Iris pigment epithelial cell (primary cell): Measurements from ENCODE around the gene TSTD2.
"Not testable (repeated sequence)": the region's sequence is repeated elsewhere in the genome, so short reads cannot be mapped to it uniquely, and the experiment has no call there.

Experiments used
- DNase-seq: peaks from one replicate; pipeline ENCODE4 v3.0.0-alpha.2; 2011; ENCODE audit warnings: low read depth

TSTD2 gene

GRCh38 chr9:97630591-97630990 is 2.6 kb downstream of the TSTD2 start:
- no peak for DNase-seq

DNA sequence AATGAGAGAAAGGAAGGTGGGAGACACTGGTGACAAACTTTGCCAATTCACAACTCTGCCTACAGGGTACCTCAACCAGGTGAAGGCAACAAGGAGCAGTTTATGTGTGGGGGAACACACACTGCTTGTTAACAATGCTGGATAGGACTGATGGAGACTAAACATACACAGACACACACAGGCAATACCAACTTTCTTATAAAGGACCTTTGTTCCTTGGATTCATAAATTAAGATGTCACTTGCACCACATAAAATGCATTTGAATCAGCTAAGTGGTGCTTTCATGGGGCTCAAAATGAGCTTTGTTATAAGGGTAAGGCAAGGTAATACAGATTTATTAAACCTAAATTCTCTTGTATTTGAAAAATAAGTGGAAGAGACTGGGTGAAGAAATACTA is 4.0 kb downstream of the TSTD2 start:
- DNase-seq: no peak

GRCh38 chr9:97628668-97629067 is 4.5 kb downstream of the TSTD2 start:
- DNase-seq: no peak

- peak; percentile 37 for DNase-seq
Measured at GRCh38 chr9:97627624-97628023, 5.5 kb downstream of the TSTD2 start.

GRCh38 chr9:97625620-97626019 is 7.5 kb downstream of the TSTD2 start:
- no peak for DNase-seq

DNA sequence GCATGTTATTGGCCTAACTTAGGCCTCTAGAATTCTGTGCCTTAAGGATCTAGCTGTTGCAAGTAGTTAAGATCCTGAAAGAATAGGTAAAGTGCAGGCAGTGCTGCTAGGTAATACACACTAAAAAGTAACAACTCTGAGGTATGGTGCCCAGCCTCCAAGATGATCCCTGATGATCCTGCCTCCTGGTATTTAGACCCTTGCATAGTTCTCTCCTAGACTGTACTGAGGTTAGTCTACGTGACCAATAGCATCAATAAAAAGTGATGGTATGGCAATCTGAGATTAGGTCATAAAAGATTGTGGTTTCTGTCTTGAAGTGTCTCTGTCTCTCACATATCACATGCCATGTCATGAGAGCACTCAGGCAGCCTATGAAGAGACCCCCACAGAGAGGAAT is 9.2 kb downstream of the TSTD2 start:
- DNase-seq: no peak

DNA sequence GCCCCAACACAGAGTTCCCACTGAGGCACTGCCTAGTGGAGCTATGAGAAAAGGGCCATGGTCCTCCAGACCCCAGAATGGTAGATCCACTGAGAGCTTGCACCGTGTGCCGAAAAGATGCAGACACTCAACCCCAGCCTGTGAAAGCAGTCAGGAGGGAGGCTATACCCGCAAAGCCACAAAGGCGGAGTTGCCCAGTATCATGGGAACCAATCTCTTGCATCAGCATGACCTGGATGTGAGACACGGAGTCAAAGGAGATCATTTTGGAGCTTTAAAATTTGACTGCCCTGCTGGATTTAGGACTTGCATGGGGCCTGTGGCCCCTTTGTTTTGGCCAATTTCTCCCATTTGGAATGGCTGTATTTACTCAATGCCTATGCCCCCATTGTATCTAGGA is 10.7 kb downstream of the TSTD2 start:
- DNase-seq: not testable (repeated sequence)

DNA sequence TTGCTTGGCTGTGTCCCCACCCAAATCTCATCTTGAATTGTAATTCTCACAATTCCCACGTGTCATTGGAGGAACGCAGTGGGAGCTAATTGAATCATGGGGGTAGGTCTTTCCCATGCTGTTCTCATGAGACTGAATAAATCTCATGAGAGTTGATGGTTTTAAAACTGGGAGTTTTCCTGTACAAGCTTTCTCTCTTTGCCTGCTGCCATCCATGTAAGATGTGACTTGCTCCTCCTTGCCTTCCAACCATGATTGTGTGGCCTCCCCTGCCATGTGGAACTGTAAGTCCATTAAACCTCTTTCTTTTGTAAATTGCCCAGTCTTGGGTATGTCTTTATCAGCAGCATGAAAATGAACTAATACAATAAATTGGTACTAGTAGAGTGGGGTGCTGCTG is 13.1 kb downstream of the TSTD2 start:
- DNase-seq: not testable (repeated sequence)

- no peak for DNase-seq
Measured at GRCh38 chr9:97617939-97618416, 15.2 kb downstream of the TSTD2 start.

DNA sequence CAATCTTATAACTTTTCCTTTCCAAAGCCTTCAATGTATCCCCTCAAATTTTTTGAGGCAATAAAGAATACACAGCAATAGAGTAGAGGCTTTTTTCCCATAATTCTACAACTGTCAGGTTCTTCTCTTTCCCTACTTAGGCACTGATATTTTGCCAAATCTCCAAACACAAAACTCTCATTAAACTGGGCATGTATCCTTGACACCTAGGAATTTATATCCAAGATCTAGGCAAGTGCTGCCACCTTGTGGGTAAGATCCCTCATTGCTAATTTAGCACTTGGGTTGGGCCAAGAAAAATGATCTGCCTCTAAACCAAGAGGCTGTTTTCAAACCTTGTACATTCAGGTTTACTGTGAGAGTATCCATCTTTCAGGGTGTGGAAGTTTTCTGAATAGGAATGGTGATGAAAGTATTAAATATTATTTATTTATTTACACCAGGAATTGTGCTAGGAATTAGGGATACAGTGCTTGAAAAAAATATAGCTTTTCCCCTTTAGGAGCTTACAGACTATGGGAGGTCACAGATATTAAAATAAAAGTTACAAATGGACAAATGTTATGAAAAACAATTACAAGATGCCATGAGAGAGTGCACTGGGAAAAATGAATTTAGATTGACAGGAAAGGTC is 17.6 kb downstream of the TSTD2 start:
- peak; percentile 59 for DNase-seq

- DNase-seq: no peak
Measured at GRCh38 chr9:97604901-97605645, 28.1 kb downstream of the TSTD2 start.

DNA sequence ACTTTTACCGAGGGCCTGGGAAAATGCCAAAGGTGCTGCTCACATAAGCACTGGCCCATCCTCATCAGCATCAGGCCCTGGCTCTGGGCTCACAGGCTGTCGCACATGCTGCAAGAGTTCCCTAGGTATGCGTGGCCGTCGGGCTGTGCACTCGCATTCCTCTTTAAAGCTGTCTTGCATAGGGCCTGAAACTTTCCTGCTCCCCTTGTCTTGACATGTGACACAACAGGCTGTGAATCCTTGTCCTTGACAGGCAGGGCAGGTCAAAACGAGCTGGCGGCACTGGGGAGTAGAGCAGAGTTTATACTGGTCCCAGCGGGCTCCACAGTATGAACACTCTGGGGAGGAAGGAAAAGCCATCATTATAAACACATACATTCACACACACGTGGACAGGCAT is 30.7 kb downstream of the TSTD2 start:
- no peak for DNase-seq

DNA sequence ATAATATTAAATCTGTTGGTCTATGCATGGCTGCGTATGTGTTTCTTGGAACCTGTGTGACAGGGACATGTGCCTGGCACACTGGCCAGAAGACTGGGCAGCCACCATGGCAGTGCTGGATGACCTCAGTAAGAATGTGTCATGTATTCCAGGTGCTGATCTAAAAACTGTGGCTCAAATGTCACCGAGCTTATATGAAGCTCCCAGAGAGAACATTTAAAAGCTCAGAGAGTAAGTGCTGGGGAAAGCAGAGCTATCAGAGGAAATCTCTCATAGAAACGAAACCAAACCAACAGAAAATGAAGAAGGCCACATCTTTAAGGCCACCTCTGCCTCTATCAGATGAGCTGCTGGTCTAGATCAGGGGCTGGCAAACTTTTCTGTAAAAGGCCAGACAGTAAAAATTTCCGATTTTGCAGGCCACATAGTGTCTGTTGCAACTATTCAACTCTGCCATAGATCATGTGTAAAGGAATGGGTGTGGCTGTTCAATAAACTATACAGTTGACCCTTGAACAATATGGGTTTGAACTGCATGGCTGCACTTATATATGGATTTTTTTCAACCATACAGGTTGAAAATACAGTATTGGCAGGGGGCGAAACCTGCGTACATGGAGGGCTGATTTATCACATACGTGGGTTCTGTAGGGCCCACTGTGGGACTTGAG is 31.8 kb downstream of the TSTD2 start:
- DNase-seq: no peak

GRCh38 chr9:97600531-97601227 is 32.5 kb downstream of the TSTD2 start:
- no peak for DNase-seq

GRCh38 chr9:97599314-97599846 is 33.8 kb downstream of the TSTD2 start:
- no peak for DNase-seq

DNA sequence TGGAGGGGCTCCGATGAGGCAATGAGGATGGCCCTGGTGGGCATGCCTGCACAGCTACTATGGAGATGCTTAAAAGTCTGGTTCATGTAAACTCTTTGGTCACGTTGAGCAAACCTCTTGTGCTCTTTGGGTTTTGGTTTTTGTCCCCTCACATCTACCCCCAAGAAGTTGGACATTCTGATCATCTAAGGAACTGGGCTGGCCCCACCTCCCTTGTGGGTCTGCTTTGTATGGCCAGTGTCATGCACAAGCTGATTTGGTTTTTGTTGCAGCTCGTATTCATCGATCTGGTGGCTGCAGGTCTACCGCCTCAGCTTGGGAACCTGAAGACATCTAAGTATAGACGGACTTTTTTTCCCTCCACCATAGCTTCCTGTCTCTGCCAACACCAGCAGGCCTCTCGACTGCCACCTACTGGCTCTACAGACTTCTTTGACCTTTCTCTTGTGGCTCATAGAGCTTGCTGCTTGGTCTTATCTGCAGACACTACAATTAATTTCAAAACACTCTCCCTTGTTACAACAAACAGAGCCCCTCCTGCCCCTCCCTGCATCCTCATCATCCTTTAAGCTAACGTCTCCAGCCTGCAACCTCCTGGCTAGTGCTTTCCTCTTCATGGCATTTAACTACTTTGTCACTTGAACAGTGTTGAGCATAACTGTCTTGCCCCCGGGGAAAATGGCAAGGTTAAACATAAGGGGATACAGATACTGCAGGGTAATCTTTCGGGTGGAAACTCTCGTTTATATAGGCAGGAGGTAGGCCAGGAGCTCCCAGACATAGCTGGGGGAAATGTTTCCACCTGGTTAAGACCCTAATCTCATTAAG is 34.5 kb downstream of the TSTD2 start:
- peak; percentile 82 for DNase-seq

DNA sequence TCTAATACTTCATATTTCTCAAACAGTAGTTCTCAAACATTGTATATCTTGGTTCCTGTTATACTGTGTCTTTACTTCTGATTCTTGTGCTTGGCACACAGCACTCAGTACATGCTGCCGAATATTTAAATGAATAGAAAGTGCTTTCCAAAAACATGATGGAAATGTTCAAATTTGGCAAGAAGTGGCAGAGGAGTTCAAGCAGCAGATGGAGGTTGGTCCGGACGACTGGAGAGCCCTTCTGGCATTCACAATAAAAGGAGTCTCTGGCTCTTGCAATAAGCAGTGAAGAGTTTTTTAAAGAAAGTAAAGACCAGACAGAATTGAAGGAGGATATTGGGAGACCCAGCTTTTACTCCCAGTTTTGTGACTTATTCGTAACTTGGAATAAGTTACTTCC is 36.3 kb downstream of the TSTD2 start:
- no peak for DNase-seq

GRCh38 chr9:97594381-97594921 is 38.7 kb downstream of the TSTD2 start:
- no peak for DNase-seq

DNA sequence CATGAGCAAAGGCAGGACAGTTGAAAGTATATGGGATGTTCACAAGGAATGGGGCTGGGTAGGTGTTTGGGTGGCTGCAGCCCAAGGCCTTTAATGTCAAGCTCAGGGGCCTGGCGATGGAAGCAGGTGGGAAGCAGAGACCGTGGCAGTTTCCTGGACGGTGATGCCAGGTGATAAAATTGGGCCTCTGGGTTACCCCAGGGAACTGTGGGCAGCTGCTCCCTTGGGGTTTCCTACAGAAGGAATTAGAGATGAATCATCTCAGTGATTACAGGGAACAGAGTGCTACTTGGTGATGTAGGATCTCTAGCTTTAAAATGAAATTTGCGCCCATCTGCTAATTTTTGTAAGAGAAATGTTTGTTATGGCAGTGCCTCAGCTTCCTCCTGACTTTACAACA is 39.2 kb downstream of the TSTD2 start:
- no peak for DNase-seq

- DNase-seq: no peak
Measured at GRCh38 chr9:97592126-97592525, 41.0 kb downstream of the TSTD2 start.

- DNase-seq: no peak
Measured at GRCh38 chr9:97591535-97591934, 41.6 kb downstream of the TSTD2 start.
